PFSK-1 (cell line): ENCODE results near the gene PRKN.

ENCODE experiments used
- FOXP2 ChIP-seq: optimal IDR thresholded peaks from 2 replicates; pipeline ENCODE3; 2011; ENCODE audit warnings: borderline replicate concordance, control low read depth, inconsistent platforms; ENCODE audit not compliant: insufficient read depth; ENCODE audit errors: extremely low read length, extremely low read depth
- POLR2AphosphoS5 ChIP-seq: IDR thresholded peaks from 2 replicates; pipeline ENCODE4 v1.6.1; 2012; ENCODE audit warnings: low read depth, mild to moderate bottlenecking, control low read depth, low read length, moderate library complexity
- SIN3A ChIP-seq: IDR thresholded peaks from 2 replicates; pipeline ENCODE4 v1.6.1; 2012; ENCODE audit warnings: mild to moderate bottlenecking, low read length, moderate library complexity, borderline replicate concordance; ENCODE audit not compliant: insufficient read depth
- TAF1 ChIP-seq: IDR thresholded peaks from 2 replicates; pipeline ENCODE4 v1.6.1; 2012; ENCODE audit warnings: low read length, control low read depth, borderline replicate concordance; ENCODE audit not compliant: insufficient read depth
- TF ChIP-seq, protein P1 (sequence below), 2 experiments: IDR thresholded peaks; 2 replicates each; pipeline versions ENCODE4 v1.6.1 to v1.8.0; 2011 to 2012; ENCODE audit warnings: low read depth in 2 of 2, low read length in 2 of 2, control low read depth in 1 of 2, inconsistent platforms in 1 of 2, mild to moderate bottlenecking in 1 of 2, moderate library complexity in 1 of 2; ENCODE audit not compliant: insufficient read depth in 1 of 2

PRKN gene

DNA sequence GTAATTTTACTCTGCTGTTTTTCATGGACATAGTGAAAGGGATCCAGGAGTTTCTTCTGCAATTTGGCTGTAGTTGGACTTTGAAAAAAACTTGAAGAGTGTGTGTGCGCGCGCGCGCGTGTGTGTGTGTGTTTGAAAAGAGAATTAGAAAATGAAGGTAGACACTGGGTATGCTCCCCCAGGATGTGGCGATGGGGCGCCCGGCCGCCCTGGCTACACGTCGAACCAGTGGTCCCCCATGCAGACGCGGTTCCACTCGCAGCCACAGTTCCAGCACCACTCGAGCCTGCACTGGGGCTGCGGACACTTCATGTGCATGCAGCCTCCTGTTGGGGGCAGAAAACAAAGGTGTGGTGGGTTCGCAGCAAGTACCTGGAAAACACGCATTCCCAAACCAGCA lies 1377.7 kb downstream of the PRKN start:
- TF ChIP-seq, protein P1, sequence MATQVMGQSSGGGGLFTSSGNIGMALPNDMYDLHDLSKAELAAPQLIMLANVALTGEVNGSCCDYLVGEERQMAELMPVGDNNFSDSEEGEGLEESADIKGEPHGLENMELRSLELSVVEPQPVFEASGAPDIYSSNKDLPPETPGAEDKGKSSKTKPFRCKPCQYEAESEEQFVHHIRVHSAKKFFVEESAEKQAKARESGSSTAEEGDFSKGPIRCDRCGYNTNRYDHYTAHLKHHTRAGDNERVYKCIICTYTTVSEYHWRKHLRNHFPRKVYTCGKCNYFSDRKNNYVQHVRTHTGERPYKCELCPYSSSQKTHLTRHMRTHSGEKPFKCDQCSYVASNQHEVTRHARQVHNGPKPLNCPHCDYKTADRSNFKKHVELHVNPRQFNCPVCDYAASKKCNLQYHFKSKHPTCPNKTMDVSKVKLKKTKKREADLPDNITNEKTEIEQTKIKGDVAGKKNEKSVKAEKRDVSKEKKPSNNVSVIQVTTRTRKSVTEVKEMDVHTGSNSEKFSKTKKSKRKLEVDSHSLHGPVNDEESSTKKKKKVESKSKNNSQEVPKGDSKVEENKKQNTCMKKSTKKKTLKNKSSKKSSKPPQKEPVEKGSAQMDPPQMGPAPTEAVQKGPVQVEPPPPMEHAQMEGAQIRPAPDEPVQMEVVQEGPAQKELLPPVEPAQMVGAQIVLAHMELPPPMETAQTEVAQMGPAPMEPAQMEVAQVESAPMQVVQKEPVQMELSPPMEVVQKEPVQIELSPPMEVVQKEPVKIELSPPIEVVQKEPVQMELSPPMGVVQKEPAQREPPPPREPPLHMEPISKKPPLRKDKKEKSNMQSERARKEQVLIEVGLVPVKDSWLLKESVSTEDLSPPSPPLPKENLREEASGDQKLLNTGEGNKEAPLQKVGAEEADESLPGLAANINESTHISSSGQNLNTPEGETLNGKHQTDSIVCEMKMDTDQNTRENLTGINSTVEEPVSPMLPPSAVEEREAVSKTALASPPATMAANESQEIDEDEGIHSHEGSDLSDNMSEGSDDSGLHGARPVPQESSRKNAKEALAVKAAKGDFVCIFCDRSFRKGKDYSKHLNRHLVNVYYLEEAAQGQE (IDR thresholded peaks at IDR 0.05; ENCODE audit: insufficient read depth in 1 of 2, low read depth in 2 of 2, low read length in 2 of 2), result no peak
- TF ChIP-seq POLR2AphosphoS5 (no peak), SIN3A (no peak), TAF1 (no peak), FOXP2 (no peak)

GRCh38 chr6:161348628-161348994 lies 1379.0 kb downstream of the PRKN start:
- TF ChIP-seq TAF1 (no peak), SIN3A (no peak), FOXP2 (no peak), POLR2AphosphoS5 (no peak)
- TF ChIP-seq, protein P1 (IDR thresholded peaks at IDR 0.05; ENCODE audit: insufficient read depth in 1 of 2, low read depth in 2 of 2, low read length in 2 of 2), result no peak

- TF ChIP-seq SIN3A (no peak), TAF1 (no peak), POLR2AphosphoS5 (no peak), FOXP2 (no peak)
Measured at GRCh38 chr6:161347988-161348627, 1379.5 kb downstream of the PRKN start.

DNA sequence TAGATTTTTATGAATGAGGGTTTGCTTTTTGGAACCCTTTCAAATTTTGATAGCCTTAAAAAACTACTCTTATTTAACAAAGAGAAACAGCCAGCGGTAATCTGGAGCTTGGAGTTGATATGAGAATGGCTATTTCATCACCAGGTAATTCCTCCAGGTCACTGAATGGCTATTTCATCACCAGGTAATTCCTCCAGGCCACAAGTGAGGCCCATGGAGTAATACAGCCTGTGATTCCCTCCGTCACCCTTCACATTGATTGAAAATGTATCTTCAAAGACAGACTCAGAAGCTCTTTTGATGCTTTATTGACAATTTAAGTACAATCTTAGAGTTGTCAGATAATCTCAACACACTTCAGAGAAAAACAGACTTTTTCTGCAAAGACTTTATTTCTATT lies 1380.4 kb downstream of the PRKN start:
- TF ChIP-seq, protein P1 (IDR thresholded peaks at IDR 0.05; ENCODE audit: insufficient read depth in 1 of 2, low read depth in 2 of 2, low read length in 2 of 2), result no peak
- TF ChIP-seq SIN3A (no peak), POLR2AphosphoS5 (no peak), TAF1 (no peak), FOXP2 (no peak)

- TF ChIP-seq TAF1, result no peak
- TF ChIP-seq, protein P1 (IDR thresholded peaks at IDR 0.05; ENCODE audit: insufficient read depth in 1 of 2, low read depth in 2 of 2, low read length in 2 of 2), result no peak
- TF ChIP-seq POLR2AphosphoS5, result no peak
- TF ChIP-seq SIN3A, result no peak
- no peak for TF ChIP-seq FOXP2
Measured at GRCh38 chr6:161346717-161347116, 1380.8 kb downstream of the PRKN start.
